Measurements from ENCODE around the gene UBE2U. TPM values are rescaled to one million over a fixed set of nuclear protein-coding genes. Genes with fewer than 3 reads are reported as not detected.

Gene UBE2U
- total and polyA plus RNA-seq, 2 of the 4 experiments (the other 2 are of a cell fraction): not detected

DNA sequence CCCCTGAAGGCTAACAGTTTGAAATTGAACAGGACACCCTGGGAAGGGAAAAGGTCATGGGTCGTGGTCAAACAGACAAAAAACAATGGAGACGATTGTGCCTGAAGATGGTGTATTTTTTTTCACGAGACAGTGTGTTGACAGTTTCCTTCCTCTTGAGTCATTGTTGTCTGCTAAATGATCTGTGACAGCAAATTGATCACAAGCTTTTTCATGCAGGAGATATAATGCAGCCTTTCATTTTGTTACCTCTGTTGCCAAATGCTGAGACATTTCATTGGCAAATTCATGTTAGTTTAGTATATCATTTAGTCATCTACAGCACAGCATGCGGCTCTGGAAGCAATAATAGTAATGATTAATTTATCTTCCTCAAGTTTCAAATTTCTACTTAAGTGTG lies 27.7 kb downstream of the UBE2U start:
- Histone ChIP-seq H2BK120ac (ENCODE audit: low read depth, low read length) (no peak overlapping the region), H3K4me1 (ENCODE audit: control insufficient read depth, insufficient read depth, low read length) (peaks cover 3% of the 10 kb centered on the region; the same call in 1 of the 2 replicates), H4K20me1 (ENCODE audit: insufficient read depth, low read length) (no peaks in the 10 kb centered on the region), H4K91ac (ENCODE audit: insufficient read depth, low read depth, low read length) (no peak overlapping the region), H3K9ac (ENCODE audit: low read depth, low read length) (no peak overlapping the region), H2BK20ac (ENCODE audit: low read depth, low read length) (no peak overlapping the region), H2BK15ac (ENCODE audit: low read depth, low read length) (no peak overlapping the region), H3K9me1 (ENCODE audit: insufficient read depth, low read length) (no peaks in the 10 kb centered on the region), H3K4me3 (ENCODE audit: insufficient read depth, low read depth, low read length) (no peak overlapping the region), H2AFZ (replicated peaks; ENCODE audit: low read length, poor library complexity) (no peak overlapping the region), H3K4ac (ENCODE audit: low read depth, low read length) (no peak overlapping the region), H3K18ac (ENCODE audit: low read depth, low read length) (no peak overlapping the region), H3K4me2 (ENCODE audit: low read depth, low read length) (no peak overlapping the region), H3K14ac (replicated peaks; ENCODE audit: low read depth, low read length) (no peak overlapping the region), H4K8ac (ENCODE audit: low read depth in 2 of 2, low read length in 2 of 2) (no peak overlapping the region), H3K9me3 (ENCODE audit: control insufficient read depth, insufficient read depth, low read length) (no peaks in the 10 kb centered on the region), H3K23ac (ENCODE audit: low read depth, low read length) (no peak overlapping the region), H2AK5ac (ENCODE audit: low read depth, low read length) (no peak overlapping the region), H4K5ac (ENCODE audit: low read depth, low read length) (no peak overlapping the region), H2BK5ac (ENCODE audit: low read depth, low read length, poor library complexity, severe bottlenecking) (no peak overlapping the region), H2AK9ac (replicated peaks; ENCODE audit: low read depth, low read length, poor library complexity) (no peak overlapping the region), H3K56ac (ENCODE audit: extremely low read depth, insufficient read depth, low read length) (no peak overlapping the region), H3K27me3 (ENCODE audit: control insufficient read depth, insufficient read depth, low read length) (peaks cover 4% of the 10 kb centered on the region; the same call in 1 of the 2 replicates), H3K36me3 (ENCODE audit: control insufficient read depth, insufficient read depth, low read length) (no peaks in the 10 kb centered on the region), H3K27ac (ENCODE audit: insufficient read depth, low read length) (no peak overlapping the region), H3K79me1 (ENCODE audit: low read depth in 1 of 2, low read length in 2 of 2) (no peaks in the 10 kb centered on the region)
- DNase-seq: no peak
- intact Hi-C loops (cut with micrococcal nuclease): no loop called here
- in situ Hi-C loops (cut with MboI; ENCODE audit: low sequenced_read_pairs): no loop called here
- no TSS peak for BruUV-seq (replicated peaks)
- dilution Hi-C loops (cut with HindIII; ENCODE audit: low sequenced_read_pairs, unreplicated experiment): no loop called here
- ChIA-PET CTCF (no interaction called here), POLR2A (ENCODE audit: unreplicated experiment) (no interaction called here)
- TF ChIP-seq, protein P1, sequence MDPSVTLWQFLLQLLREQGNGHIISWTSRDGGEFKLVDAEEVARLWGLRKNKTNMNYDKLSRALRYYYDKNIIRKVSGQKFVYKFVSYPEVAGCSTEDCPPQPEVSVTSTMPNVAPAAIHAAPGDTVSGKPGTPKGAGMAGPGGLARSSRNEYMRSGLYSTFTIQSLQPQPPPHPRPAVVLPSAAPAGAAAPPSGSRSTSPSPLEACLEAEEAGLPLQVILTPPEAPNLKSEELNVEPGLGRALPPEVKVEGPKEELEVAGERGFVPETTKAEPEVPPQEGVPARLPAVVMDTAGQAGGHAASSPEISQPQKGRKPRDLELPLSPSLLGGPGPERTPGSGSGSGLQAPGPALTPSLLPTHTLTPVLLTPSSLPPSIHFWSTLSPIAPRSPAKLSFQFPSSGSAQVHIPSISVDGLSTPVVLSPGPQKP (IDR thresholded peaks at IDR 0.05; ENCODE audit: borderline replicate concordance, low read depth, low read length): no peak
- TF ChIP-seq MXI1 (IDR thresholded peaks at IDR 0.05; ENCODE audit: borderline replicate concordance, low read depth, low read length): no peak
- no peak for TF ChIP-seq RCOR1 (IDR thresholded peaks at IDR 0.05; ENCODE audit: insufficient replicate concordance, low read length)
- no peak for TF ChIP-seq BHLHE40 (IDR thresholded peaks at IDR 0.05; ENCODE audit: low read depth, low read length)
- no peak for TF ChIP-seq POLR2A (IDR thresholded peaks at IDR 0.05; ENCODE audit: low read depth, low read length)
- no peak for TF ChIP-seq MAZ (IDR thresholded peaks at IDR 0.05; ENCODE audit: borderline replicate concordance, low read depth, low read length)
- no peak for TF ChIP-seq CEBPB (IDR thresholded peaks at IDR 0.05; ENCODE audit: low read depth, low read length)
- no peak for TF ChIP-seq MAFK (IDR thresholded peaks at IDR 0.05; ENCODE audit: low read depth, low read length)
- TF ChIP-seq RFX5 (IDR thresholded peaks at IDR 0.05; ENCODE audit: low read depth, low read length): no peak
- TF ChIP-seq, protein P2, sequence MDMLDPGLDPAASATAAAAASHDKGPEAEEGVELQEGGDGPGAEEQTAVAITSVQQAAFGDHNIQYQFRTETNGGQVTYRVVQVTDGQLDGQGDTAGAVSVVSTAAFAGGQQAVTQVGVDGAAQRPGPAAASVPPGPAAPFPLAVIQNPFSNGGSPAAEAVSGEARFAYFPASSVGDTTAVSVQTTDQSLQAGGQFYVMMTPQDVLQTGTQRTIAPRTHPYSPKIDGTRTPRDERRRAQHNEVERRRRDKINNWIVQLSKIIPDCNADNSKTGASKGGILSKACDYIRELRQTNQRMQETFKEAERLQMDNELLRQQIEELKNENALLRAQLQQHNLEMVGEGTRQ (IDR thresholded peaks at IDR 0.05; ENCODE audit: low read depth, low read length): no peak
- no peak for TF ChIP-seq RAD21 (IDR thresholded peaks at IDR 0.05; ENCODE audit: low read length)
- TF ChIP-seq FOS (IDR thresholded peaks at IDR 0.05; ENCODE audit: low read depth, low read length): no peak
- no peak for TF ChIP-seq CHD1 (IDR thresholded peaks at IDR 0.05; ENCODE audit: low read depth, low read length)
- TF ChIP-seq, protein P3, sequence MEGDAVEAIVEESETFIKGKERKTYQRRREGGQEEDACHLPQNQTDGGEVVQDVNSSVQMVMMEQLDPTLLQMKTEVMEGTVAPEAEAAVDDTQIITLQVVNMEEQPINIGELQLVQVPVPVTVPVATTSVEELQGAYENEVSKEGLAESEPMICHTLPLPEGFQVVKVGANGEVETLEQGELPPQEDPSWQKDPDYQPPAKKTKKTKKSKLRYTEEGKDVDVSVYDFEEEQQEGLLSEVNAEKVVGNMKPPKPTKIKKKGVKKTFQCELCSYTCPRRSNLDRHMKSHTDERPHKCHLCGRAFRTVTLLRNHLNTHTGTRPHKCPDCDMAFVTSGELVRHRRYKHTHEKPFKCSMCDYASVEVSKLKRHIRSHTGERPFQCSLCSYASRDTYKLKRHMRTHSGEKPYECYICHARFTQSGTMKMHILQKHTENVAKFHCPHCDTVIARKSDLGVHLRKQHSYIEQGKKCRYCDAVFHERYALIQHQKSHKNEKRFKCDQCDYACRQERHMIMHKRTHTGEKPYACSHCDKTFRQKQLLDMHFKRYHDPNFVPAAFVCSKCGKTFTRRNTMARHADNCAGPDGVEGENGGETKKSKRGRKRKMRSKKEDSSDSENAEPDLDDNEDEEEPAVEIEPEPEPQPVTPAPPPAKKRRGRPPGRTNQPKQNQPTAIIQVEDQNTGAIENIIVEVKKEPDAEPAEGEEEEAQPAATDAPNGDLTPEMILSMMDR (conservative IDR thresholded peaks at IDR 0.05; ENCODE audit: low read depth, low read length): no peak
- TF ChIP-seq NFE2L2 (IDR thresholded peaks at IDR 0.05; ENCODE audit: low read depth, low read length): no peak
- no peak for TF ChIP-seq SMC3 (IDR thresholded peaks at IDR 0.05; ENCODE audit: low read depth, low read length)
- 47% methylated on average over 2 of the region's 4 CpGs; no CpG with 5 or more reads in 1 of the 2 experiments for WGBS, 2 experiments (ENCODE audit: extremely low coverage in 2 of 2, insufficient read length in 1 of 2)
- ATAC-seq (ENCODE audit: low read depth): no peak
